ENCODE data around the gene TSC22D3. TPM values are rescaled to one million over a fixed set of nuclear protein-coding genes. Genes with fewer than 3 reads are reported as not detected.
A peak's percentile ranks its signal among the peaks of the same experiment; 100 is the strongest.

TSC22D3 gene
- total and polyA plus RNA-seq, 2 experiments from 2014 or later, result 35.9 to 49.0 TPM

GRCh38 chrX:107712231-107713202 is 63.1 kb downstream of the TSC22D3 start:
- no peaks in the 10 kb centered on the region for H4K20me1 ChIP-seq (ENCODE audit: insufficient read depth)
- no peaks in the 10 kb centered on the region for H3K9me3 ChIP-seq (ENCODE audit: low read depth)
- peaks cover 47% of the 10 kb centered on the region for H3K4me1 ChIP-seq (ENCODE audit: insufficient read depth)
- in situ Hi-C loops (cut with MboI), result loop anchor here (10.0 kb wide), 1 partner anchor 48 kb away; no protein-coding TSS in a partner anchor
- no peak overlapping the region for H3K4me3 ChIP-seq
- DNase-seq, result peak; percentile 67
- no peak for TF ChIP-seq EZH2phosphoT487 (IDR thresholded peaks at IDR 0.05; ENCODE audit: insufficient read depth, low read depth)
- no peak for TF ChIP-seq EZH2 (IDR thresholded peaks at IDR 0.05; ENCODE audit: insufficient read depth, poor library complexity, severe bottlenecking)
- peak overlapping the region; percentile 42 for H3K4me2 ChIP-seq (ENCODE audit: unreplicated experiment)
- H3F3A ChIP-seq (ENCODE audit: insufficient read depth), result peaks cover 22% of the 10 kb centered on the region; the same call in 1 of the 2 replicates
- H2AFZ ChIP-seq, result no peak overlapping the region
- H3K79me2 ChIP-seq (ENCODE audit: insufficient read depth), result peaks cover 19% of the 10 kb centered on the region
- 0 out of 2 replicates have a peak, but pooled peaks cover 9% of the 10 kb centered on the region for H3K36me3 ChIP-seq (ENCODE audit: low read depth)
- H3K27ac ChIP-seq, result peak overlapping the region; percentile 99
- 31 to 33% methylated on average over 11 to 13 of the region's 13 CpGs for WGBS, 2 experiments (ENCODE audit: low coverage in 1 of 2, low lambda C conversion rate in 2 of 2, missing lambda C conversion rate in 2 of 2)
- peak overlapping the region; percentile 100 for H3K9ac ChIP-seq
- no peaks in the 10 kb centered on the region for H3K27me3 ChIP-seq (replicated peaks; ENCODE audit: insufficient read depth)
- H3K9me2 ChIP-seq (ENCODE audit: insufficient read depth), result no peaks in the 10 kb centered on the region

- 67 to 74% methylated on average over 3 to 5 of the region's 5 CpGs for WGBS, 2 experiments (ENCODE audit: low coverage in 1 of 2, low lambda C conversion rate in 2 of 2, missing lambda C conversion rate in 2 of 2)
Observed at GRCh38 chrX:107711521-107712181, 63.9 kb downstream of the TSC22D3 start.

DNA sequence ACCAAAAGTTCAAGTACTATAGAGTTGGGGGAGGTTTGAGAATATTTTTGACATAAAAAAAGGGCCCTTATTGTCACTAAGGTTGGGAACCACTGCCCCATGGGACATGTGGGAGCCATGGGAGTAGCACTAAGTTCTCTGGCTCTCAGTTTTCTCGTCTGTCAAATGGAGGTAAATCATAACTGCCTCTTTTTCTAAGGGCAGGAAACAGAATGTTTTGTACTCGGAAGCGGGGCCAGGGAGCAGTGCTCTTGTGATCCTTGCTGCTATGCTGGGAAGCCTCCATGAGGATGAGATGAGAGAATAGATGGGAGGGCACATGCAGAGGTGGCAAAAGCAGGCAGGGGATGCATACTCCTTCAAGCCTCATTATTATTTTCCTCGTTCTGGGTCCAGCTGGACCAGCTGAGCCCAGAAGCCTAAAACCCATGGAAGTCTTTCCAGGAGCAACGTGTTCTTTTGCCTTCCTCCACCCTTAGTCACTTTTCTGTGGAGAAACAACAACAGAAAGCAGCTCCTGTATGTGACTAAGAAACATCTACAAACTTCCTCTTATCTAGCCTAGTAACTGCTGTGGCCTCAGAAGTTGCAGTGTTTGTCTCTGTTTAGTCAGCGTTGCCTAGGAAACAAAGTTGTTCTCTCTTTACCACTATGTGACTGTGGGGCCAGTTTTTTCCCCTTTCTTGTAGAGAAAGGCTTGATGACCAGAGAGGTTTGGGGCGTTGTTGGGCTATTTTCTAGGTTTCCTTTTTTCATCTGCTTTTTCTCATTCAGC is 64.8 kb downstream of the TSC22D3 start:
- peak overlapping the region; percentile 23; the same call in 1 of the 2 replicates for H3K4me3 ChIP-seq
- H2AFZ ChIP-seq, result peak overlapping the region; percentile 54; the same call in 1 of the 2 replicates
- peak; percentile 94 for DNase-seq
- no peaks in the 10 kb centered on the region for H3K9me3 ChIP-seq (ENCODE audit: low read depth)
- H3K4me1 ChIP-seq (ENCODE audit: insufficient read depth), result peaks cover 42% of the 10 kb centered on the region
- no peak for TF ChIP-seq EZH2phosphoT487 (IDR thresholded peaks at IDR 0.05; ENCODE audit: insufficient read depth, low read depth)
- TF ChIP-seq EZH2 (IDR thresholded peaks at IDR 0.05; ENCODE audit: insufficient read depth, poor library complexity, severe bottlenecking), result no peak
- 0 to 7% methylated on average over 7 of the region's 7 CpGs for whole genome bisulfite sequencing, 2 experiments (ENCODE audit: low coverage in 1 of 2, low lambda C conversion rate in 2 of 2, missing lambda C conversion rate in 2 of 2)
- H3K27me3 ChIP-seq (replicated peaks; ENCODE audit: insufficient read depth), result no peaks in the 10 kb centered on the region
- H3K79me2 ChIP-seq (ENCODE audit: insufficient read depth), result peaks cover 12% of the 10 kb centered on the region; the same call in 1 of the 2 replicates
- H3K9ac ChIP-seq, result peak overlapping the region; percentile 100
- H4K20me1 ChIP-seq (ENCODE audit: insufficient read depth), result no peaks in the 10 kb centered on the region
- H3K4me2 ChIP-seq (ENCODE audit: unreplicated experiment), result peak overlapping the region; percentile 54
- peak overlapping the region; percentile 99 for H3K27ac ChIP-seq
- peaks cover 22% of the 10 kb centered on the region; the same call in 1 of the 2 replicates for H3F3A ChIP-seq (ENCODE audit: insufficient read depth)
- no peaks in the 10 kb centered on the region for H3K9me2 ChIP-seq (ENCODE audit: insufficient read depth)
- in situ Hi-C loops (cut with MboI), result loop anchor here (10.0 kb wide), 1 partner anchor 46 kb away; no protein-coding TSS in a partner anchor
- 0 out of 2 replicates have a peak, but pooled peaks cover 9% of the 10 kb centered on the region for H3K36me3 ChIP-seq (ENCODE audit: low read depth)

More at GRCh38 chrX:107711521-107712181, 63.9 kb downstream of the TSC22D3 start:
- Histone ChIP-seq H3K36me3 (ENCODE audit: low read depth) (0 out of 2 replicates have a peak, but pooled peaks cover 9% of the 10 kb centered on the region), H3K9me2 (ENCODE audit: insufficient read depth) (no peaks in the 10 kb centered on the region), H3K27me3 (replicated peaks; ENCODE audit: insufficient read depth) (no peaks in the 10 kb centered on the region), H3K27ac (peak overlapping the region; percentile 99), H2AFZ (no peak overlapping the region), H3K9ac (peak overlapping the region; percentile 100), H3K4me3 (no peak overlapping the region), H4K20me1 (ENCODE audit: insufficient read depth) (no peaks in the 10 kb centered on the region), H3F3A (ENCODE audit: insufficient read depth) (peaks cover 22% of the 10 kb centered on the region; the same call in 1 of the 2 replicates), H3K4me2 (ENCODE audit: unreplicated experiment) (peak overlapping the region; percentile 35), H3K79me2 (ENCODE audit: insufficient read depth) (peaks cover 17% of the 10 kb centered on the region; the same call in 1 of the 2 replicates), H3K4me1 (ENCODE audit: insufficient read depth) (peaks cover 42% of the 10 kb centered on the region), H3K9me3 (ENCODE audit: low read depth) (no peaks in the 10 kb centered on the region)
- TF ChIP-seq EZH2phosphoT487 (IDR thresholded peaks at IDR 0.05; ENCODE audit: insufficient read depth, low read depth) (no peak), EZH2 (IDR thresholded peaks at IDR 0.05; ENCODE audit: insufficient read depth, poor library complexity, severe bottlenecking) (no peak)
- in situ Hi-C loops (cut with MboI), result loop anchor here (10.0 kb wide), 1 partner anchor 47 kb away; no protein-coding TSS in a partner anchor
- DNase-seq, result peak; percentile 8
